CD14-positive monocyte (primary cell): ENCODE measurements around the gene DNAJC11. TPM values are rescaled to one million over a fixed set of nuclear protein-coding genes. Genes with fewer than 3 reads are reported as not detected.

Source experiments
- DNase-seq, 3 donors: peaks; one replicate each; pipeline ENCODE4 v3.0.0-alpha.2; 2011 to 2022
- H2AFZ ChIP-seq: 2 replicates; pipeline ENCODE4 v1.6.0; 2012; ENCODE audit warnings: mild to moderate bottlenecking, low read depth, low read length, inconsistent platforms; ENCODE audit not compliant: insufficient read depth, poor library complexity, severe bottlenecking
- H3K27ac ChIP-seq, 2 donors: 1 replicate in 1 of 2; 2 replicates in 1 of 2; pipeline ENCODE4 v1.5.1; 2012 to 2013; ENCODE audit warnings: low read length in 2 of 2, control low read depth in 1 of 2, inconsistent platforms in 1 of 2, low read depth in 1 of 2, mild to moderate bottlenecking in 1 of 2
- H3K27me3 ChIP-seq, 2 donors: one replicate each; pipeline versions ENCODE4 v1.6.0 to v1.6.1; 2011 to 2013; ENCODE audit warnings: low read length in 2 of 2; ENCODE audit not compliant: control insufficient read depth in 2 of 2, insufficient read depth in 2 of 2
- H3K36me3 ChIP-seq, 2 donors: replicated peaks in 1 of 2; 1 replicate in 1 of 2; 2 replicates in 1 of 2; pipeline versions ENCODE4 v1.5.1 to v1.6.1; 2012 to 2013; ENCODE audit warnings: low read length in 2 of 2, control low read depth in 1 of 2, inconsistent platforms in 1 of 2, mild to moderate bottlenecking in 1 of 2; ENCODE audit not compliant: insufficient read depth in 2 of 2, control insufficient read depth in 1 of 2
- H3K4me1 ChIP-seq, 2 donors: 1 replicate in 1 of 2; 2 replicates in 1 of 2; pipeline versions ENCODE4 v1.5.1 to v1.6.1; 2012 to 2013; ENCODE audit warnings: low read length in 2 of 2, control low read depth in 1 of 2, inconsistent platforms in 1 of 2, mild to moderate bottlenecking in 1 of 2, moderate library complexity in 1 of 2; ENCODE audit not compliant: insufficient read depth in 2 of 2, control insufficient read depth in 1 of 2
- H3K4me2 ChIP-seq: replicated peaks from 2 replicates; pipeline ENCODE3; 2012; ENCODE audit warnings: low read length, moderate library complexity, mild to moderate bottlenecking; ENCODE audit not compliant: poor library complexity, severe bottlenecking; ENCODE audit errors: extremely low read depth
- H3K4me3 ChIP-seq, 3 experiments: fragments of 200-600 bp in 1 of 3; sonication (generic) in 1 of 3; replicated peaks in 1 of 3; 1 replicate in 2 of 3; 2 replicates in 1 of 3; pipeline ENCODE4 v1.5.1; 2011 to 2013; ENCODE audit warnings: low read length in 3 of 3, mild to moderate bottlenecking in 3 of 3, control low read depth in 2 of 3, low read depth in 2 of 3, inconsistent platforms in 1 of 3, moderate library complexity in 1 of 3
- H3K79me2 ChIP-seq: 2 replicates; pipeline ENCODE4 v1.6.0; 2012; ENCODE audit warnings: mild to moderate bottlenecking, control low read depth, inconsistent platforms, low read length, moderate library complexity; ENCODE audit not compliant: insufficient read depth
- H3K9ac ChIP-seq: 2 replicates; pipeline ENCODE4 v1.6.0; 2017; ENCODE audit warnings: low read length, mild to moderate bottlenecking; ENCODE audit not compliant: insufficient read depth, poor library complexity, severe bottlenecking
- H3K9me3 ChIP-seq, 2 donors: replicated peaks in 1 of 2; 1 replicate in 1 of 2; 2 replicates in 1 of 2; pipeline versions ENCODE4 v1.5.1 to v1.6.1; 2012 to 2013; ENCODE audit warnings: low read length in 2 of 2, control low read depth in 1 of 2; ENCODE audit not compliant: control insufficient read depth in 1 of 2, insufficient read depth in 1 of 2
- H4K20me1 ChIP-seq: 2 replicates; pipeline ENCODE4 v1.6.0; 2012; ENCODE audit warnings: mild to moderate bottlenecking, low read length, control low read depth, moderate library complexity; ENCODE audit not compliant: insufficient read depth
- H3K27ac Mint-ChIP-seq, 7 donors: one replicate each; pipeline ENCODE4 v1.8.0; 2020; ENCODE audit warnings: mild to moderate bottlenecking in 7 of 7, mixed read lengths in 7 of 7, moderate library complexity in 6 of 7, inconsistent platforms in 2 of 7
- H3K27me3 Mint-ChIP-seq, 3 donors: one replicate each; pipeline ENCODE4 v1.8.0; 2021 to 2022; ENCODE audit warnings: low read depth in 3 of 3, mild to moderate bottlenecking in 3 of 3, mixed read lengths in 3 of 3, moderate library complexity in 3 of 3, inconsistent platforms in 1 of 3
- H3K36me3 Mint-ChIP-seq, 2 donors: one replicate each; pipeline ENCODE4 v1.8.0; 2020; ENCODE audit warnings: mixed read lengths in 2 of 2, inconsistent platforms in 1 of 2, mild to moderate bottlenecking in 1 of 2
- H3K4me1 Mint-ChIP-seq: one replicate; pipeline ENCODE4 v1.8.0; 2020; ENCODE audit warnings: mild to moderate bottlenecking, mixed read lengths
- H3K4me3 Mint-ChIP-seq, 2 donors: one replicate each; pipeline ENCODE4 v1.8.0; 2020; ENCODE audit warnings: mild to moderate bottlenecking in 2 of 2, mixed read lengths in 2 of 2, moderate library complexity in 1 of 2
- H3K9me3 Mint-ChIP-seq, 7 donors: one replicate each; pipeline ENCODE4 v1.8.0; 2020 to 2022; ENCODE audit warnings: mixed read lengths in 7 of 7, mild to moderate bottlenecking in 6 of 7, moderate library complexity in 6 of 7, inconsistent platforms in 2 of 7
- CTCF ChIP-seq: fragments of 200-600 bp; IDR thresholded peaks from one replicate; pipeline ENCODE4 v1.8.0; 2022; ENCODE audit warnings: antibody characterized with exemption, mild to moderate bottlenecking
- WGBS: methylation state at CpG from one replicate; pipeline ENCODE4 v1.1.5; 2013; ENCODE audit warnings: missing lambda C conversion rate; ENCODE audit not compliant: insufficient coverage; 5-methylcytosine and 5-hydroxymethylcytosine counted together
- intact Hi-C, 2 donors: fragments of 100-400 bp; cut with micrococcal nuclease; formaldehyde crosslinking; loops; one replicate each; pipeline versions ENCODE4 v1.15.0 to v1.15.1; 2023
- polyA plus RNA-seq, 3 donors: library from polyadenylated mRNA; depleted of rRNA in 1 of 3; unstranded in 2 of 3; stranded (reverse) in 1 of 3; fragments of 300-500 nt in 2 of 3; fragments of >200 nt in 1 of 3; fragmentation: Illumina TruSeq in 2 of 3; gene quantifications; 1 replicate in 2 of 3; 2 replicates in 1 of 3; pipeline ENCODE4 v1.2.3, GENCODE V29; 2012 to 2021

The DNAJC11 gene
- polyA plus RNA-seq, 3 donors, result 9.7 to 19.9 (median 15.8) TPM

- no peaks in the 10 kb centered on the region for H3K27me3 ChIP-seq
- Mint-ChIP-seq H3K36me3 (peaks cover 10% of the 10 kb centered on the region in 2 donors), H3K27ac (no peak overlapping the region), H3K4me1 (peaks cover 12% of the 10 kb centered on the region), H3K4me3 (no peak overlapping the region), H3K9me3 (peaks cover 0 to 2% (median 0%) of the 10 kb centered on the region in 7 donors), H3K27me3 (no peaks in the 10 kb centered on the region)
- no peak overlapping the region for H3K4me2 ChIP-seq
- no CpG with 5 or more reads among the region's 2 CpGs for WGBS
- H3K36me3 ChIP-seq, result peaks cover 0 to 15% of the 10 kb centered on the region in 2 donors
- no peak for DNase-seq
- no peak overlapping the region for H3K9ac ChIP-seq
- no peaks in the 10 kb centered on the region for H3K9me3 ChIP-seq
- H3K4me1 ChIP-seq, result peaks cover 5 to 7% of the 10 kb centered on the region in 2 donors
- no peak for TF ChIP-seq CTCF
- H3K27ac ChIP-seq, result peak overlapping the region in 1 of 2 donors; percentile 8
- peaks cover 73% of the 10 kb centered on the region for H3K79me2 ChIP-seq
- H3K4me3 ChIP-seq, result no peak overlapping the region
- H4K20me1 ChIP-seq, result peaks cover 38% of the 10 kb centered on the region
- intact Hi-C loops, result no loop called here
- no peak overlapping the region for H2AFZ ChIP-seq
Observed at GRCh38 chr1:6695868-6696267, 5.7 kb downstream of the DNAJC11 start.

GRCh38 chr1:6694121-6694713 lies 7.4 kb downstream of the DNAJC11 start:
- no peak overlapping the region for H2AFZ ChIP-seq
- no peak for DNase-seq
- H3K36me3 ChIP-seq, result peaks cover 0 to 15% of the 10 kb centered on the region in 2 donors
- Mint-ChIP-seq H3K36me3 (peaks cover 10% of the 10 kb centered on the region in 2 donors), H3K4me1 (peaks cover 5% of the 10 kb centered on the region), H3K27me3 (no peaks in the 10 kb centered on the region), H3K4me3 (no peak overlapping the region), H3K27ac (peak overlapping the region in 1 of 7 donors; percentile 35), H3K9me3 (peaks cover 0 to 2% (median 0%) of the 10 kb centered on the region in 7 donors)
- no peak overlapping the region for H3K9ac ChIP-seq
- H3K27me3 ChIP-seq, result no peaks in the 10 kb centered on the region
- no peak overlapping the region for H3K4me3 ChIP-seq
- peaks cover 40% of the 10 kb centered on the region for H4K20me1 ChIP-seq
- H3K4me2 ChIP-seq, result no peak overlapping the region
- no peak for TF ChIP-seq CTCF
- no peak overlapping the region for H3K27ac ChIP-seq
- WGBS, result 97% methylated on average over 7 of the region's 10 CpGs
- H3K4me1 ChIP-seq, result no peaks in the 10 kb centered on the region
- peaks cover 57% of the 10 kb centered on the region for H3K79me2 ChIP-seq
- no peaks in the 10 kb centered on the region for H3K9me3 ChIP-seq
- intact Hi-C loops, result no loop called here
